ENCODE data around the gene LUZP2.

Gene LUZP2

DNA sequence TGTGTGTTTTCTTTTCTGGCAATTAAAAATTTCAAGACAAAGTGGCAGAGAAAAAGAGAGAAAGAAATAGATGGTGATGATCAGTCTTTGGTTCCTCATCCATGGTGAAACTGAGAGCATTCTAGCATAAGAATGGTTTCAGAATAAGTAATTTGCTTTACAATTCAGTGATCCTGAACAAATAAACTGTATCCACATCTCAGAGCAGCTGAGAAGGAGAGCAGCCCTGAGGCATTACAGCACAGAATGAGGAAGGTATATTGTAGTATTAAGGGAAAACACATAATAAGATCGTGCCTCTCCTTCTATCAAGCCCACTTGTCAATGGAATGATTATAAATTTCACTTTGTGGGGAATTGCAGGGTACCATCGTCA lies 17.4 kb downstream of the LUZP2 start:
- no peak overlapping the region for H3K4me3 ChIP-seq (ENCODE audit: low read length)
- TF ChIP-seq, protein P1, sequence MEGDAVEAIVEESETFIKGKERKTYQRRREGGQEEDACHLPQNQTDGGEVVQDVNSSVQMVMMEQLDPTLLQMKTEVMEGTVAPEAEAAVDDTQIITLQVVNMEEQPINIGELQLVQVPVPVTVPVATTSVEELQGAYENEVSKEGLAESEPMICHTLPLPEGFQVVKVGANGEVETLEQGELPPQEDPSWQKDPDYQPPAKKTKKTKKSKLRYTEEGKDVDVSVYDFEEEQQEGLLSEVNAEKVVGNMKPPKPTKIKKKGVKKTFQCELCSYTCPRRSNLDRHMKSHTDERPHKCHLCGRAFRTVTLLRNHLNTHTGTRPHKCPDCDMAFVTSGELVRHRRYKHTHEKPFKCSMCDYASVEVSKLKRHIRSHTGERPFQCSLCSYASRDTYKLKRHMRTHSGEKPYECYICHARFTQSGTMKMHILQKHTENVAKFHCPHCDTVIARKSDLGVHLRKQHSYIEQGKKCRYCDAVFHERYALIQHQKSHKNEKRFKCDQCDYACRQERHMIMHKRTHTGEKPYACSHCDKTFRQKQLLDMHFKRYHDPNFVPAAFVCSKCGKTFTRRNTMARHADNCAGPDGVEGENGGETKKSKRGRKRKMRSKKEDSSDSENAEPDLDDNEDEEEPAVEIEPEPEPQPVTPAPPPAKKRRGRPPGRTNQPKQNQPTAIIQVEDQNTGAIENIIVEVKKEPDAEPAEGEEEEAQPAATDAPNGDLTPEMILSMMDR (IDR thresholded peaks at IDR 0.05; ENCODE audit: insufficient read depth, low read depth, low read length, missing control alignments) = no peak
- no peak for DNase-seq (ENCODE audit: low read depth)

DNA sequence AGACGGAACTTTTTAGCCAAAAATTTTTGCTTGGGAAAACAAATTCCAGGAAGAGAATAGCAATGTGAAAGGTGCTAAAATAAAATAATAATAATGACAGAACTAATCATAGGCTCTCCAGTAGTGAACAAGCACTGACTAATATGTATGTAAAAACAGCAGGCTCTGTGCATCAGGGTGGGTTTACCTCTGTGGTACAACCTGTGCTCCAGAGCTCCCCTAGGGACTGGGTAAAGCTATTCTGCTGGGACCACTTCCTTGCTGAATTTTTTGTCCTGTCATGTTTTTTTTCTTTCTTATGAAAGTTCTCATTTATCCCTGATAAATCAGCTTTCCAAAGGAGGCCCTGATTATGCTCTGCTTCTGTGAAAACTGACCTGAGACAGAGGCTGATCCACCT lies 18.8 kb downstream of the LUZP2 start:
- DNase-seq (ENCODE audit: low read depth) = no peak
- no peak overlapping the region for H3K4me3 ChIP-seq (ENCODE audit: low read length)
- TF ChIP-seq, protein P1 (IDR thresholded peaks at IDR 0.05; ENCODE audit: insufficient read depth, low read depth, low read length, missing control alignments) = no peak

DNA sequence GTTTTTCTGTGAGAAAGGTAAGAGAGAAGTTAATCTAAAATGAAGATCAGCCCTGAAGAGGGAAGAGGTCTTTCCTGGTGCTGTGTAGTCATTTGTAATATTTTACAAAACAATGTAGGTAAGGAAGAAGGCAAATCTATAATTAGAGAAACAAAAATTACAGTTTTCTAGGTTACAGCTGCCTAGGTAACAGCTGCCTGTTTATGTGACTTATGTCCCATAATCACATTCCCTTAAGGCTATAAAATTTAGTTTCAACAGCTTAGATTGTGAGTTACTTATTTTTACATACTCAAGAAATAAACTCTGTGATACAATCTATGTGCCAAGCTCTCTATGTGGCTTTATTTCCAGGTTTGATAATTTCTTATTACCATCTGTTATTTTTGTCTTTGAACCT lies 19.8 kb downstream of the LUZP2 start:
- no peak for DNase-seq (ENCODE audit: low read depth)
- H3K4me3 ChIP-seq (ENCODE audit: low read length) = no peak overlapping the region
- TF ChIP-seq, protein P1 (IDR thresholded peaks at IDR 0.05; ENCODE audit: insufficient read depth, low read depth, low read length, missing control alignments) = no peak

DNA sequence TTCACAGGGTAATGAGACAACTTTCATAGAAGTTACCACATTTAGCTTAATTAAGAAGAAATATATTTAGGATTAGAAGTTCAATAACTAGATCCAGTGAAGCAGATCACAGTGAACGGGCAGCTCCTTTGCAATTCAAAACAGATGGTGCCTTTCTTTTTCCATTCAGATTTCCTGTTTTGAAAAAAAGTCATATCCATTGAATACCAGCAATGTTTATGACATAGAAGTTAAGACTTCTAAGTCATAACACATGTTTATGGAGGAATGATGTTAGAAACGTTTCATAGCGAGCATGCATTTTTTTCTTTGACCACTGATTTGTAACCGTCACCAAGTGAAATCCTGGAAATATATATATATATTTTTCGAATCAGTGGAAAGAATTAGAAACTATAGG lies 24.7 kb downstream of the LUZP2 start:
- TF ChIP-seq, protein P1 (IDR thresholded peaks at IDR 0.05; ENCODE audit: insufficient read depth, low read depth, low read length, missing control alignments) = no peak
- DNase-seq (ENCODE audit: low read depth) = no peak
- H3K4me3 ChIP-seq (ENCODE audit: low read length) = no peak overlapping the region

DNA sequence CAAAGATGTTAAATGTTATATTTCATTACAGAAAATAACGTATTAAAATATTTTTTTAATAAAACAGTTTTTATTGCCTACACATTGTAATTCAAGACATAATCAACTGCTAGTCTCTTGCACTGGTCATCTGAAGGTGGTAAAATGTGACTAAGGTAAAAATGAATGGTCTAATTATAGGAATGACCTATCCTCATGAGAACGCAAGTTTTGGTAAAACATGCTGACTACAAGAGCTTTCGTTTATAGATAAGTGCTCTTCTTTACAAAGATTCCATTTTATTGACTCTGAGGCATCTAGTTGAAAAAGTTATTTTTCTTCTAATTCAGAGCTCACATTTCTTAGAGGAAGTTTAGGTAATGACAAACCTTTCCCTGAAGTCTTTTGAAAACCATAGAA lies 27.3 kb downstream of the LUZP2 start:
- TF ChIP-seq, protein P1 (IDR thresholded peaks at IDR 0.05; ENCODE audit: insufficient read depth, low read depth, low read length, missing control alignments) = no peak
- no peak overlapping the region for H3K4me3 ChIP-seq (ENCODE audit: low read length)
- no peak for DNase-seq (ENCODE audit: low read depth)

DNA sequence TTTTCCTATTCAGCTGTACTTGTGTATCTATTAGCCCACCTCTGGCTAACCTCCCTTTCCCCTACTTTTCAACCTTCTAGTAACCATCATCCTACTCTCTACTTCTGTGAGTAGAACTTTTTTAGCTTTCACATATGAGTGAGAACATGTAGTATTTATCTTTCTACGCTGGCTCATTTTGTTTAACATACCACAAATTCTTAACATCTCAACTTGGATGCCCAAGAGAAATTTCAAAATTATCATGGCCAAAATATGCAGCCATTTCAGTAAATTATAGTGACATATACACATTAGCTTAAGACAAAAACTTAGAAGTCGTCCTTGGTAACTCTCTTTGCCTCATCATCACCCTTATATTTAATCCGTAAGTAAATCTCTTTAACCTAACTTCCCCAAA lies 34.7 kb downstream of the LUZP2 start:
- TF ChIP-seq, protein P1 (IDR thresholded peaks at IDR 0.05; ENCODE audit: insufficient read depth, low read depth, low read length, missing control alignments) = no peak
- no peak for DNase-seq (ENCODE audit: low read depth)
- no peak overlapping the region for H3K4me3 ChIP-seq (ENCODE audit: low read length)

DNA sequence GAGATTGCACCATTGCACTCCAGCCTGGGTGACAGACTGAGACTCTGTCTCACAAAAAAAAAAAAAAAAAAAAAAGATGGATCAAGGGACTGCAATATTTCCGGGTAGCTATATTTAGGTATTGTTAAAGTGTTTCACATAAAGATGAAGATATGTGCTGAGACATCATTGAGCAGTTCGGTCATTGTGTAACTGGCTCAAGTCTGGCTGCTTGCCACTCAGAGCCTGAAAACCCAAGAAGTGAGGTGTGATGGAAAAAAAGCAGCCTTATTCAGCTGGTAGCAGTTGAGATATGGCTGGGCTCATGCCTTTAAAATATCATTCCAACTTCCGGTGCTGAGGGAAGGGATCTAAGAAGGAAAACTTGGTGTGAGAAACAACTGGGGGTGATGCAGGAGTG lies 46.9 kb downstream of the LUZP2 start:
- no peak for DNase-seq (ENCODE audit: low read depth)
- TF ChIP-seq, protein P1 (IDR thresholded peaks at IDR 0.05; ENCODE audit: insufficient read depth, low read depth, low read length, missing control alignments) = no peak
- H3K4me3 ChIP-seq (ENCODE audit: low read length) = no peak overlapping the region
